OCI-LY3 (cell line): ENCODE data around the gene STT3B.

Experiments used
- H2AFZ ChIP-seq: fragments of 200-600, 300-600 bp; shearing (Covaris generic); 2 replicates; pipeline ENCODE4 v1.6.0; 2014; ENCODE audit warnings: antibody characterized with exemption, low read depth, low read length
- H3K27ac ChIP-seq: fragments of 200-600, 300-600 bp; sonication (generic); 2 replicates; pipeline ENCODE4 v1.5.1; 2014; ENCODE audit warnings: mild to moderate bottlenecking, low read length, moderate library complexity, mixed read lengths
- H3K27me3 ChIP-seq: fragments of 200-600, 300-600 bp; sonication (generic); 2 replicates; pipeline ENCODE4 v1.6.1; 2014; ENCODE audit warnings: low read depth, low read length, mixed read lengths
- H3K36me3 ChIP-seq: fragments of 200-600, 300-600 bp; sonication (generic); replicated peaks from 2 replicates; pipeline ENCODE3; 2014; ENCODE audit warnings: low read depth, low read length, mixed read lengths
- H3K4me1 ChIP-seq: fragments of 300-600, 200-600 bp; sonication (generic); 2 replicates; pipeline ENCODE4 v1.6.1; 2014; ENCODE audit warnings: low read length, mixed read lengths
- H3K4me2 ChIP-seq: fragments of 200-600, 300-600 bp; sonication (generic); 2 replicates; pipeline ENCODE4 v1.6.1; 2014; ENCODE audit warnings: low read length, mixed read lengths
- H3K4me3 ChIP-seq: fragments of 300-600, 200-600 bp; sonication (generic); 2 replicates; pipeline ENCODE4 v1.5.1; 2014; ENCODE audit warnings: antibody characterized with exemption, mild to moderate bottlenecking, low read length, moderate library complexity
- H3K79me2 ChIP-seq: fragments of 300-600, 200-600 bp; shearing (Covaris generic); 2 replicates; pipeline ENCODE4 v1.6.1; 2014; ENCODE audit warnings: mild to moderate bottlenecking, low read length, mixed read lengths
- H3K9ac ChIP-seq: fragments of 300-600, 200-600 bp; shearing (Covaris generic); 2 replicates; pipeline ENCODE4 v1.6.0; 2014; ENCODE audit warnings: mild to moderate bottlenecking, low read length, moderate library complexity
- H3K9me3 ChIP-seq: fragments of 200-600, 300-600 bp; shearing (Covaris generic); 2 replicates; pipeline ENCODE4 v1.6.1; 2014; ENCODE audit warnings: low read length, mixed read lengths; ENCODE audit not compliant: insufficient read depth
- H4K20me1 ChIP-seq: fragments of 200-600, 300-600 bp; sonication (generic); 2 replicates; pipeline ENCODE4 v1.6.1; 2016; ENCODE audit warnings: low read length, mixed read lengths; ENCODE audit not compliant: insufficient read depth
- EZH2phosphoT487 ChIP-seq: fragments of 200-600 bp; shearing (Covaris generic); IDR thresholded peaks from 2 replicates; pipeline ENCODE4 v1.6.1; 2018; ENCODE audit warnings: antibody characterized with exemption, mixed run types, low read depth
- TF ChIP-seq, protein P1 (sequence below): fragments of 200-600, 300-600 bp; sonication (generic); IDR thresholded peaks from 2 replicates; pipeline ENCODE4 v1.5.1; 2014; ENCODE audit warnings: antibody characterized with exemption, low read length, low read depth

Gene STT3B

DNA sequence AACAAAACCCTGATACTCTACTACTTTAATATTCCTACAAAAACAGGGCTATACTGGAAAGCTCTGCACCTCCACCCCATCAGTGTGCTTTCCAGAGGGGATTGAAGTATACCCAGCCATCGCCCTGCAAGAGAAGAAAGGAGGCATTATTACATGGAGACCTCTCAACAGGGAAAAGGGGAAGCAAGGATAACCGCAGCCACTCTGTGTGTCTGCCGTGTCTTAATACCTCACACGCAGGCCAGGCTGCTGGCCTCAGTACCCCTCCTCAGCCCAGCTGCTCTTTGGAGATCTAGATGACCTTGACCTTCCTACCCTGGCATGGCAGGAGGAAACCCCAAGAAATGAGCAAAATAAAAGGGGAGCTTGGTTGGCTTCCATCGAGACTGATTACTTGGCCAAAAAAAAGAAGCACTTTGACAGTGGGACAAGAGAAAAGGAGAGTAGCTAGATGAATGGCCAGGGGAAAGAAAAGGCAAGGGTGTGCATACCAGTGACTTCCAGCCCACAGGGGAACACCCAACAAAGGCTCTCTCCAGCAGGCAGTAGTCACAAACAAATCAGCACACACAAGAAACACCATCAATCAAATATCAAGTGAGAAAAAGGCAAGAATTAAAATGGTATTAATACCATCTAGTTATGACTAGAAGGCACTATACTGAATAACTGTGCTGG is 129.4 kb downstream of the STT3B start:
- Histone ChIP-seq H3K4me2 (no peak overlapping the region), H2AFZ (no peak overlapping the region), H3K79me2 (no peaks in the 10 kb centered on the region), H3K27me3 (no peaks in the 10 kb centered on the region), H3K4me1 (no peaks in the 10 kb centered on the region), H4K20me1 (no peaks in the 10 kb centered on the region), H3K9ac (no peak overlapping the region), H3K36me3 (peaks cover 14% of the 10 kb centered on the region), H3K9me3 (no peaks in the 10 kb centered on the region), H3K4me3 (no peak overlapping the region), H3K27ac (no peak overlapping the region)
- TF ChIP-seq, protein P1, sequence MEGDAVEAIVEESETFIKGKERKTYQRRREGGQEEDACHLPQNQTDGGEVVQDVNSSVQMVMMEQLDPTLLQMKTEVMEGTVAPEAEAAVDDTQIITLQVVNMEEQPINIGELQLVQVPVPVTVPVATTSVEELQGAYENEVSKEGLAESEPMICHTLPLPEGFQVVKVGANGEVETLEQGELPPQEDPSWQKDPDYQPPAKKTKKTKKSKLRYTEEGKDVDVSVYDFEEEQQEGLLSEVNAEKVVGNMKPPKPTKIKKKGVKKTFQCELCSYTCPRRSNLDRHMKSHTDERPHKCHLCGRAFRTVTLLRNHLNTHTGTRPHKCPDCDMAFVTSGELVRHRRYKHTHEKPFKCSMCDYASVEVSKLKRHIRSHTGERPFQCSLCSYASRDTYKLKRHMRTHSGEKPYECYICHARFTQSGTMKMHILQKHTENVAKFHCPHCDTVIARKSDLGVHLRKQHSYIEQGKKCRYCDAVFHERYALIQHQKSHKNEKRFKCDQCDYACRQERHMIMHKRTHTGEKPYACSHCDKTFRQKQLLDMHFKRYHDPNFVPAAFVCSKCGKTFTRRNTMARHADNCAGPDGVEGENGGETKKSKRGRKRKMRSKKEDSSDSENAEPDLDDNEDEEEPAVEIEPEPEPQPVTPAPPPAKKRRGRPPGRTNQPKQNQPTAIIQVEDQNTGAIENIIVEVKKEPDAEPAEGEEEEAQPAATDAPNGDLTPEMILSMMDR: no peak
- TF ChIP-seq EZH2phosphoT487: no peak

GRCh38 chr3:31664031-31664430 is 131.3 kb downstream of the STT3B start:
- Histone ChIP-seq H3K27me3 (no peaks in the 10 kb centered on the region), H3K4me2 (no peak overlapping the region), H3K4me1 (no peaks in the 10 kb centered on the region), H3K9me3 (no peaks in the 10 kb centered on the region), H3K4me3 (no peak overlapping the region), H3K79me2 (no peaks in the 10 kb centered on the region), H3K36me3 (peaks cover 20% of the 10 kb centered on the region), H3K27ac (no peak overlapping the region), H3K9ac (no peak overlapping the region), H4K20me1 (no peaks in the 10 kb centered on the region), H2AFZ (no peak overlapping the region)
- no peak for TF ChIP-seq EZH2phosphoT487
- TF ChIP-seq, protein P1: no peak

GRCh38 chr3:31667582-31667981 is 134.9 kb downstream of the STT3B start:
- Histone ChIP-seq H3K36me3 (peaks cover 17% of the 10 kb centered on the region), H3K9ac (no peak overlapping the region), H3K4me3 (no peak overlapping the region), H3K27ac (no peak overlapping the region), H3K4me2 (no peak overlapping the region), H3K79me2 (no peaks in the 10 kb centered on the region), H3K9me3 (no peaks in the 10 kb centered on the region), H3K27me3 (no peaks in the 10 kb centered on the region), H4K20me1 (no peaks in the 10 kb centered on the region), H3K4me1 (no peaks in the 10 kb centered on the region), H2AFZ (no peak overlapping the region)
- TF ChIP-seq, protein P1: no peak
- TF ChIP-seq EZH2phosphoT487: no peak

DNA sequence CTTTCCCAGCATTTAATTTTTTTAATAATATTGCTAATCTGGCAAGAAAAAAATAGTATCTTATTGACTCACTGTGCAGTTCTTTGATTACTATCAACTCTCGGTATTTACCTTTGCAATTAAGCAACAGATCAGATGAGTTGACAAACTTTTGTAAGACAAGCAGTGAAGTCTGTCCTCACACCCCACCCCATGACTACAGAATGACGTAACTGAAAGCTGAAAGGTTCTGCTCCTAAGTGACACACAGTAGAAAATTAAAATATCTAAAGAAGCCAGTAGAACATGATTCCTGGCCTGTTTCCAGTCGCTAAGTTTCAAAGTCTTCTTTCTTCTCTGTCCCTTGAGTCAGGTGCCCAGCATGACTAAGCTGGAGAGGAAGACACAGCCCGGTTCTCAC is 135.5 kb downstream of the STT3B start:
- peaks cover 17% of the 10 kb centered on the region for H3K36me3 ChIP-seq
- no peak overlapping the region for H3K9ac ChIP-seq
- no peaks in the 10 kb centered on the region for H3K27me3 ChIP-seq
- no peak overlapping the region for H2AFZ ChIP-seq
- H3K9me3 ChIP-seq: no peaks in the 10 kb centered on the region
- no peak overlapping the region for H3K27ac ChIP-seq
- TF ChIP-seq EZH2phosphoT487: no peak
- TF ChIP-seq, protein P1: no peak
- no peaks in the 10 kb centered on the region for H3K4me1 ChIP-seq
- H3K4me2 ChIP-seq: no peak overlapping the region
- H3K79me2 ChIP-seq: no peaks in the 10 kb centered on the region
- no peaks in the 10 kb centered on the region for H4K20me1 ChIP-seq
- H3K4me3 ChIP-seq: no peak overlapping the region
